Hippocampal formation (tissue), 2 donors: Measurements from ENCODE around the gene UPK3B.
"Not testable (repeated sequence)": the region's sequence is repeated elsewhere in the genome, so short reads cannot be mapped to it uniquely, and the experiment has no call there.

Experiments
- DNase-seq, 2 donors: peaks; one replicate each; lab custom pipeline; 2025; lab: John Stamatoyannopoulos, UW

UPK3B gene

GRCh38 chr7:76492139-76492538 lies 18.2 kb upstream of the UPK3B start:
- not testable (repeated sequence) for DNase-seq

- DNase-seq: not testable (repeated sequence)
Measured at GRCh38 chr7:76495717-76496116, 14.6 kb upstream of the UPK3B start.

- DNase-seq: not testable (repeated sequence)
Measured at GRCh38 chr7:76497918-76498582, 12.3 kb upstream of the UPK3B start.

- DNase-seq: not testable (repeated sequence)
Measured at GRCh38 chr7:76498583-76499200, 11.7 kb upstream of the UPK3B start.

GRCh38 chr7:76499201-76499923 lies 11.0 kb upstream of the UPK3B start:
- DNase-seq: not testable (repeated sequence)

GRCh38 chr7:76499924-76500241 lies 10.5 kb upstream of the UPK3B start:
- not testable (repeated sequence) for DNase-seq

- not testable (repeated sequence) for DNase-seq
Measured at GRCh38 chr7:76502224-76502623, 8.1 kb upstream of the UPK3B start.

GRCh38 chr7:76502836-76503235 lies 7.5 kb upstream of the UPK3B start:
- DNase-seq: not testable (repeated sequence)

- DNase-seq: not testable (repeated sequence)
Measured at GRCh38 chr7:76503244-76503643, 7.1 kb upstream of the UPK3B start.

- DNase-seq: not testable (repeated sequence)
Measured at GRCh38 chr7:76504351-76505167, 5.8 kb upstream of the UPK3B start.

GRCh38 chr7:76505168-76506080 lies 4.9 kb upstream of the UPK3B start:
- DNase-seq: no peak

- DNase-seq: no peak
Measured at GRCh38 chr7:76506081-76506440, 4.3 kb upstream of the UPK3B start.

GRCh38 chr7:76506643-76507042 lies 3.7 kb upstream of the UPK3B start:
- DNase-seq: not testable (repeated sequence)

- no peak for DNase-seq
Measured at GRCh38 chr7:76507723-76508406, 2.5 kb upstream of the UPK3B start.

- DNase-seq: not testable (repeated sequence)
Measured at GRCh38 chr7:76511200-76511910, 1.0 kb downstream of the UPK3B start.

GRCh38 chr7:76511911-76512885 lies 1.8 kb downstream of the UPK3B start:
- DNase-seq: not testable (repeated sequence)

- DNase-seq: no peak
Measured at GRCh38 chr7:76512941-76513816, 2.8 kb downstream of the UPK3B start.
